GM21529 (cell line): ENCODE data around the gene MCIDAS.

Experiments
- ATAC-seq: cut with Tn5 transposase; IDR thresholded peaks from one replicate; pipeline ENCODE4 v1.9.1; 2021; ENCODE audit not compliant: unreplicated experiment

The MCIDAS gene

GRCh38 chr5:55226934-55227663, at the start of gene MCIDAS:
Gene MCIDAS, minus strand, starts transcription at chr5:55227315. Its CDS starts 177 bp downstream, at chr5:55227138.
- ATAC-seq = peak; percentile 57

GRCh38 chr5:55276771-55277170, 49.7 kb upstream of the MCIDAS start:
- no peak for ATAC-seq

- ATAC-seq = no peak
These were observed 31.2 kb upstream of the MCIDAS start for GRCh38 chr5:55258339-55258738.

GRCh38 chr5:55254802-55255201, 27.7 kb upstream of the MCIDAS start:
- ATAC-seq = no peak

GRCh38 chr5:55250064-55250463, 22.9 kb upstream of the MCIDAS start:
- ATAC-seq = no peak

GRCh38 chr5:55241746-55242145, 14.6 kb upstream of the MCIDAS start:
- ATAC-seq = no peak

GRCh38 chr5:55236800-55237199, 9.7 kb upstream of the MCIDAS start:
- no peak for ATAC-seq

GRCh38 chr5:55234121-55234700, 7.1 kb upstream of the MCIDAS start:
- ATAC-seq = no peak

- peak; percentile 53 for ATAC-seq
These were observed 6.1 kb upstream of the MCIDAS start, which contains the start of gene CCNO for GRCh38 chr5:55232985-55233928. Gene CCNO, minus strand, starts transcription at chr5:55233608. Its CDS starts 85 bp downstream, at chr5:55233523.

- peak; percentile 5 for ATAC-seq
These were observed 5.3 kb upstream of the MCIDAS start for GRCh38 chr5:55232271-55232984.

GRCh38 chr5:55231919-55232270, 4.8 kb upstream of the MCIDAS start:
- no peak for ATAC-seq

GRCh38 chr5:55231029-55231918, 4.2 kb upstream of the MCIDAS start:
- no peak for ATAC-seq

GRCh38 chr5:55230086-55230629, 3.0 kb upstream of the MCIDAS start:
- no peak for ATAC-seq

GRCh38 chr5:55227664-55228430, 732 bp upstream of the MCIDAS start:
- ATAC-seq = no peak

GRCh38 chr5:55226027-55226933, 835 bp downstream of the MCIDAS start:
- ATAC-seq = peak; percentile 69

GRCh38 chr5:55225346-55225745, 1.8 kb downstream of the MCIDAS start:
- no peak for ATAC-seq

GRCh38 chr5:55223812-55224240, 3.3 kb downstream of the MCIDAS start:
- no peak for ATAC-seq
